NK-92 (cell line): ENCODE results near the gene ZNF627.
"Not testable (repeated sequence)": the region's sequence is repeated elsewhere in the genome, so short reads cannot be mapped to it uniquely, and the experiment has no call there.

ENCODE experiments used
- DNase-seq: peaks from one replicate; lab custom pipeline; 2025; ENCODE audit not compliant: unreplicated experiment; lab: John Stamatoyannopoulos, UW

The ZNF627 gene

GRCh38 chr19:11574689-11575088 lies 22.6 kb upstream of the ZNF627 start:
- DNase-seq: no peak

DNA sequence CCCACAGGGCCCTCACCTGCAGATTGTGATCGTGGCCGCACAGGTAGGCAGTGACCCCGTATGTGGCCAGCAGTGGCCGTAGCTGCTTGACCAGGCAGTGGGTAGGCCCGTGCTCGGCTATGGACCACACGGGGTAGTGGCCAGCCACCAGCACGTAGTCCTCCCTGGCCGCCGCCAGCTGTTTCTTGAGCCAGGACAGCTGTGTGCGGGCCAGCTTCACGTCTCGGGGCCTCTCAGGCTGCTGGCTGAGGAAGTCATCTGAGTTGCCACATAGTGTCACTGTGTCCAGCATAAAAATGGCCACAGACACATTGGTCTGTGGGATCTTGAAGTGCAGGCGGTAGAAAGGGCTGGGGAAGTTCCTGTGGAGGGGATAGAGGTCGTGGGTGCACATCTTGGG lies 21.1 kb upstream of the ZNF627 start:
- no peak for DNase-seq

DNA sequence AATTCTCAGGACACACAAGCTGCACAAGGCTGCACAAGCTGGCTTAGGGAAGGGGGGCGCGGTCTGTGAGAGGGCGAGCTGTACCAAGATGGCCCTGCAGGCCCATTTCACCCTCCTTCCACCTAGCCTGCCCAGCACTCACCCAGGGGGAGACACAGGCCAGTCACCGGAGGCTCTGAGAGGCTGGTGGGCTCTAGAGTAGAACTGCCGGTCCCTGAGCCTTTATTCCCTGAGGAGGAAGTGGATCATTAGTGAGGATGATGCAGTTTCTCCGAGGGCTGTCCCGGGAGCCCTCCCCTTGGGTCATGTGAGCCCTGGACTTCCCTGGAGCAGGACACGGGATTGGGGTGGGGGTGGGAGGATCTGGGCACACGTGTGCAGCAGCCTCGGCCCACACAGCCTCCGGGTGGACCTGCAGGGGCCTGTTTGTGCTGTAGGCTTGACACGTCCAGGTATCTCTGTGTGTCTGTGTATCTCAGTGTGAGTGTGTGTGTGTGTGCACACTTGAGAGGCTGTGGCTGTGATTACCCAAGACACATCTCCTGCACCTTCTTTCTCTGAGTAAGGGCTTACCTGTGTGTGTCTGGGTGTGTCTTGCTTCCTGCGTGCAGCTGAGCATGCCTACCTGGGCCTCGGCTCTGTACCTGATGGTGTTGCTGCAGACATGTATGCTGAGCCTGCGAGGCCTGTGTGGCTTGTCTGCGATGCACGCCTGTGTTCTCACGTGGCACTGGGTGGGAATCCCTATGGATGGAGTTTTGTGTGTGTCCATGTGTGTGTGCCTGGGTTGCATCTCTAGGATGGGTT lies 19.6 kb upstream of the ZNF627 start, which contains the start of gene ACP5:
ACP5 (minus strand) TSS at position 195 of the 807 bp plus-strand sequence. CDS start 328 bp downstream, outside the sequence.
- DNase-seq: no peak

DNA sequence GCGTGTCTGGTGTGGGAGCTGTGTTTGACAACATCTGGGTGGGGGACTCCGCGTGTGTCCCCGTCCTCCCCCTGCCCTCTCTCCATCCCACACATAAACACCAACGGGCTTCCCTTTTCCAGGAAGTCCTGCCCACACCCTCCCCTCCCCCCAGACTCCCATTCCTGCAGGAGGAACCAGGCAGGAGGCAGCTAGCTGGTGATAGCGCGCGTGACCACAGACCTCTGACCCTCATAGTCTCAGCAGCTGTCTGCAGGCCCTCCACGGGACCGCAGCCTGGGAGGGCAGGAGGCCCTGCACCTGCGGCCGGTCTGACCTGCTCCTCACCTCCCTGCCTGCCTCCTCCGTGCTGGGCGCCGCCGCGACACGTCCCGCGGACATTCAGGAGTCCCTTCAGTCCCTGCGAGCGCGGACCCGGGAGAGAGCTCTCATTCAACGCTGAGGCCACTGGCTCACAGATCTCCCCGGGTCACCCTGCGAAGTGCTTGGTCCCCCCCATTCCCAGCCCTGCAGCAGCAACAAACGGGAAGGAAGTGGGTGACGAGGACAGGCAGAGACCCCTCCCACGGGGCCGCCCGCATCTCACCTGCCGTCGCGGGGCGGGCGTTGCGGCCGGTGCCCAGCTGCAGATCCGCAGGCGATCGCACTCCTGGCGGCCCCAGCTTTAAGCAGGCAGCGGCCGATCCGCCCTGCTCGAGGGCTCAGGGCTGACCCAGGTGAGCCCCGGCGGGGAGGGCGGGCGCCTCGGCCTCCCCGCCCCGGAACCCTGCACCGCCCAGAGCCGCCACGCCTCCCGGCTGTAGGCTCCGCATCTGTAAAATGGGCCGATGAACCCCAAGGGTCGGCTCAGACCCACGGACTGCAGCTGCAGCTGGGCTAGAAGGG lies 18.8 kb upstream of the ZNF627 start:
- no peak for DNase-seq

DNA sequence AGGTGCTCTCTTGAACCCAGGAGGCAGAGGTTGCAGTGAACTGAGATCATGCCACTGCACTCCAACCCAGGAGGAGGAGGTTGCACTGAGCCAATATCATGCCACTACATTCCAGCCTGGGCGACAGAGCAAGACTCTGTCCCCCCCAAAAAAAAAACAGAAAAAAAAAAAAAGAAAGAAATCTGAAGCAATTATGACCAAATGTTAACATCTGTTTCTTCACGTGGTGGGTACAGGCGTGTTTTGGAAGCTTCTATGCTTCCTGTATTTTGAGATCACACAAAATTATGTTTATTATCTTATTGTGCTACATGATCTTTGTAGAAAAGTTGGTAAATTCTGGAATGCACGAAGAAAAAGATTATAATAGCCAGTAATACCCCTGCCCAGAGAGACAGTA lies 17.2 kb upstream of the ZNF627 start:
- DNase-seq: no peak

- DNase-seq: no peak
Observed at GRCh38 chr19:11581740-11582139, 15.5 kb upstream of the ZNF627 start.

DNA sequence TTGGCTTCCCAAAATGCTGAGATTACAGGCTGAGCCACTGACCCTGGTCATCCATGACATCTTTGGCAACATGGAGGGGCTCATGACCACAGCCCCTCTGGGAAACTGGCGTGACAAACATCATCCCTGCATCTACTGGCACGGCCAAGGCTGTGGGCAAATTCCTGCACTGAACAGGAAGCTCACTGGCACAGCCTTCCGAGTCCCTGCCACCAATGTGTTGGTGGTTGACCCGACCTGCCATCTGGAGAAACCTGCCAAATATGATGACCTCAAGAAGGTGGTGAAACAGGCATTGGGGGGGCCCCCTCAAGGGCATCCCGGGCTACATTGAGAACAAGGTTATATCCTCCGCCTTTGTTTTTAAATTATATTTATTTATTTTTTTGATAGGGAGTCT lies 11.0 kb upstream of the ZNF627 start:
- no peak for DNase-seq

- DNase-seq: no peak
Observed at GRCh38 chr19:11587302-11587974, 9.8 kb upstream of the ZNF627 start.

DNA sequence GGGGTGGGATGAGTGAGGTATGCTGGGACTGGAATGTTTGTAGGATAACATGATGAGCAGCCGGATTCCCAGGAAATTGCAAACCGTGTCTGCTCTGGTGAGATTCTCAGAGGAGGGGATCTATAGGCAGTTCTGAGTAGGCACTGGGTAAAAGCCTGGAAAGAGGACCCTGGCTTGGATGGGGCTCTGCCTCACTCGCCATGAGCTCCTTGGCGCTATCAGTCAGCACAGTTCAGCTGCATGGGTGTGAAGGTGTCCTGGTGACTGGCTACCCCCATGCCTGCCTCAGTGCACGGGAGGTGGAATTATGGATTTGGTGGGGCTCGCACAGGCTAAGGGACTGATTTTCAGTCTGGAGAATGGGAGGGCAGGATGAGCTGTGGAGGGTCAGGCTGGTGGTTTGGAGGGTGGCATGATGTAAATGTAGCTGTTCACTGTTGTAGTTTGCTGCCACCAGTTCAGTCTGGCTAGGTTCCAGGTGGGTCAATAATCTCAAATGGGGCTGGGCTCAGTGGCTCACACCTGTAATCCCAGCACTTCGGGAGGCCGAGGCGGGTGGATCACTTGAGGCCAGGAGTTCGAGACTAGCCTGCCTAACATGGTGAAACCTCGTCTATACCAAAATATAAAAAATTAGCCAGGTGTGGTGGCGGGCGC lies 9.2 kb upstream of the ZNF627 start:
- no peak for DNase-seq

DNA sequence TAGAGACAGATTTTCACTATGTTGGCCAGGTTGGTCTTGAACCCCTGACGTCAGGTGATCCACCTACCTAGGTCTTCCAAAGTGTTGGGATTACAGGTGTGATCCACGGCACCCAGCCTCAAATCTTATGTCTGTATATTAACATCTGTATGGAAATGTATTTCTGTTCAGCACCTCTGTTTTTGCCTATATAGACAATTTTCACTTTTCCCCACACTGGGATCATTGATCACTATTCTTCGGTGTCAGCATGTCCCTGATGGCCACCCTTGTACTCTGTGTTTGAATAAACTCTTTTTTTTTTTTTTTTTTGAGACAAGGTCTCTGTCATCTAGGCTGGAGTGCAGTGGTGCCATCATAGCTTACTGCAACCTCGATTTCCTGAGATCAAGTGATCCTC lies 3.2 kb upstream of the ZNF627 start:
- no peak for DNase-seq

DNA sequence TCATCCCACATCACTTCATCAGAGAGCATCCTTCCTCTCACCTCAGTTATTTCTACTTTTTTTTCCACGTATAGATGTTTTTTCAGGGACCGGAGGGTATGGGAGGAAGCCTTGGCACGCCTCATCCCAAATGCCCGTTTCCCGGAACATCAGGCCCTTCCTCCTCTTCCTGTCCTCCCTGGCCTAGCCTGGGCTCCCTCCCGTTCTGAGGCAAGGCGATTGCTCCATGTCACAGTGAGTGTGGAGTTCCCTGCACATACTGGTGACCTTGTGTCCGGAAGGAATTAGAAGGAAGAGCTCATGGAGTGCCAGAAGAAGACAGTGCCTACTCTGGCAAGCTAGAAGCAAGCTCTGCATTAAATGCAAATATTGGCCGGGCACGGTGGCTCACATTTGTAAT lies 1.1 kb upstream of the ZNF627 start:
- DNase-seq: no peak

DNA sequence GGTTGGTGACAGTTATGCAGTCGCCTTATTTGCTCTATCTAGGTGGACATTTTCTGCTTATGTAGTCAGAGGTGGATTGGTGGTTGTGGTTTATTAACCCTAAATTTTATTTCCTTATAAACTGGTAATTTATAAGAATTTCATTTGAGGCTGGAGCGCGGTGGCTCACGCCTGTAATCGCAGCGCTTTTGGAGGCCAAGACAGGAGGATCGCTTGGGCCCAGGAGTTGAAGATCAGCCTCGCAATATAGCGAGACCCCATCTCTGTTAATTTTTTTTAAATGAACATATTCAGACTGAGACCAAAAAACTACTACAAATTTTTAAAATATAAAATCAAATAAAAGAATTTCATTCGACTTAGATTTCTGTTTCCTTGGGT lies 810 bp downstream of the ZNF627 start:
- DNase-seq: no peak

DNA sequence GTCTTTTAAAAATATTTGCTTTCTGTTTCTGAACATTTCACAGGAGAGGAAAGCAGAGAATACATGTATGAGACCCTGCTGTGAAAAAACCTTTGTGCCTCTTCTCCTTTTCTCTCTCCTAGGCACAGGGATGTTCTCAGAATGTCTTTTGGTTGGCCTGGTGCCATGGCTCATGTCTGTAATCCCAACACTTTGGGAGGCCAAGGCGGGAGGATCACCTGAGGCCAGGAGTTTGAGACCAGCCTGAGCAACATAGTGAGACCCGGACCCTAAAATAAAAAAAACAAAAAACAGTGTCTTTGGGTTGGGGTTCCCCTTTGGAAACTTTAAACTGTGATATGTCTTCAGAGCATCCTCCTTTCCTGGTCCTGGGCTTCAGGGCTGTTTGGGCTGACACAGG lies 1.5 kb downstream of the ZNF627 start:
- DNase-seq: no peak

DNA sequence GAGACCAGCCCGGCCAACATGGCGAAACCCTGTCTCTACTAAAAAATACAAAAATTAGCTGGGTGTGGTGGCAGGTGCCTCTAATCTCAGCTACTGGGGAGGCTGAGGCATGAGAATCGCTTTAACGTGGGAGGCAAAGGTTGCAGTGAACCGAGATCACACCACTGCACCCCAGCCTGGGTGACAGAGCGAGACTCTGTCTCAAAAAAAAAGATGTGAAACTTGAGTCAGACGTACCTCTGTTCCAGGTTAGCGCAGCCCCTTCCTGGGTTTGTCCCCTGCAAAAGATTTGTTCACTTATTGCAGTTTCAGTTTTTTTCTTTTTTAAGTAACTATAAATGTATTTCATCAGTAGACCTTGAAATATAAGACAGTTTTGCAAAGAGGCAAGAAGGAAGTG lies 2.4 kb downstream of the ZNF627 start:
- DNase-seq: not testable (repeated sequence)

DNA sequence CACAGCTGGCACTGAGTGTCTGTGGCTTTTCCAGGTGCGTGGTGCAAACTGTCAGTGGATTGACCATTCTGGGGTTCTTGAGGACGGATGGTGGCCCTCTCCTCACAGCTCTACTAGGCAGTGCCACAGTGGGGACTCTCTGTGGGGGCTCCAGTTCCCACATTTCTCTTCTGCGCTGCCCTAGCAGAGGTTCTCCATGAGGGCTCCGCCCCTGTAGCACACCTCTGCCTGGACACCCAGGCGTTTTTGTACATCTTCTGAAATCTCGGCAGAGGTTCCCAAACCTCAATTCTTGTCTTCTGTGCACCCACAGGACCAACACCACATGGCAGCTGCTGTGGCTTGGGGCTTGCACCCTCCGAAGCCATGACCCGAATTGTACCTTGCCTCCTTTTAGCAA lies 9.2 kb downstream of the ZNF627 start:
- no peak for DNase-seq

GRCh38 chr19:11611730-11612129 lies 14.4 kb downstream of the ZNF627 start:
- DNase-seq: no peak

DNA sequence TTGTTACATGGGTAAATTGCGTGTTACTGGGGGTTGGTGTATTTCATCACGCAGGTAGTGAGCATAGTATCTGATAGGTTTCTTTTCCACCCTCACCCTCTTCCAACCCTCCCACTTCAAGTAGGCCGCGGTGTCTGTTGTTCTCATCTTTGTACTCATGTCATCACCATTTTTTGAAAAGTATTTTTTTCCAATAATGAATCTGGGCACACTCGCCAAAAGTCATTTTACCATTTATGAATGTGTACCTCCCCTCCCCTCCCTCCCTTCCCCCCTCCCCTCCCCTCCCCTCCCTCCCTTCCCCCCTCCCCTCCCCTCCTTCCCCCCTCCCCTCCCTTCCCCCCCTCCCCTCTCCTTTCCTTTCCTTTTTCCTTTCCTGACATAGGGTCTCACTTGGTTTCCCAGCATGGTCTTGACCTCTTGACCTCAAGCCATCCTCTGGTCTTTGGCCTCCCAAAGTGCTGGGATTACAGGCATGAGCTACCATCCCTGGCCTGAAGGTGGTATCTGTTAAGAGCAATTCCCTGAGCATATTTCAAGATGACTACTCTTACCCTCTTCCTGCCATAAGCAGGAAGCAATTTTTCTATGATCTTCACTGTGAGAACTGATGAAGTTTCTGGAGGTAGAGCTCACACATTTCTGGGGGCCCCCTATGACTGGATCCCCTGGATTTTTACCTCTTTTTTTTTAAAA lies 15.7 kb downstream of the ZNF627 start:
- DNase-seq: no peak

DNA sequence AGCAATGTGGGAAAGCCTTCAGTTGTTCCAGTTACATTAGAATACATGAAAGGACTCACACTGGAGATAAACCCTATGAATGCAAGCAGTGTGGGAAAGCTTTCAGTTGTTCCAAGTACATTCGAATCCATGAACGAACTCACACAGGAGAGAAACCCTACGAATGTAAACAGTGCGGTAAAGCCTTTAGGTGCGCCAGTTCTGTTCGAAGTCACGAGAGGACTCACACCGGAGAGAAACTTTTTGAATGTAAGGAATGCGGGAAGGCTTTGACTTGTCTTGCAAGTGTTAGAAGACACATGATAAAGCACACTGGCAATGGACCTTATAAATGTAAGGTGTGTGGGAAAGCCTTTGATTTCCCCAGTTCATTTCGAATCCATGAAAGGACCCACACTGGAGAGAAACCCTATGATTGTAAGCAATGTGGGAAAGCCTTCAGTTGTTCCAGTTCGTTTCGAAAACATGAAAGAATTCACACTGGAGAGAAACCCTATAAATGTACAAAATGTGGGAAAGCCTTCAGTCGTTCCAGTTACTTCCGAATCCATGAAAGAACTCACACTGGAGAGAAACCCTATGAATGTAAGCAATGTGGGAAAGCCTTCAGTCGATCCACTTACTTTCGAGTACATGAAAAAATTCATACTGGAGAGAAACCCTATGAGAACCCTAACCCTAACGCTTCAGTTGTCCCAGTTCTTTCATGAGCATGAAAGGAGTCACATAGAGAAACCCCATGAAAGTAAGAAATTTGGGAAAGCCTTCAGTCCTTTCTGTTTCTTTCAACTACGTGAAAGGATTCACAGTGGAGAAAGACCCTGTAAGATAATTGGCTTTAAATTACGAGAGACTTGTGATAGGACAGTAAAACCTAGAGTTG lies 20.1 kb downstream of the ZNF627 start:
- no peak for DNase-seq

- no peak for DNase-seq
Observed at GRCh38 chr19:11620553-11620952, 23.3 kb downstream of the ZNF627 start.
